H1 (cell line): Measurements from ENCODE around the gene THOC6. TPM values are rescaled to one million over a fixed set of nuclear protein-coding genes. Genes with fewer than 3 reads are reported as not detected.

Experiments used
- BACH1 ChIP-seq: IDR thresholded peaks from 2 replicates; pipeline ENCODE4 v1.6.1; 2012; ENCODE audit warnings: low read length, improper control_type of control experiment
- BCL11A ChIP-seq, 2 experiments: IDR thresholded peaks; one replicate each; pipeline ENCODE4 v1.6.1; 2011; ENCODE audit warnings: low read depth in 2 of 2, low read length in 2 of 2, mild to moderate bottlenecking in 2 of 2
- CBX8 ChIP-seq: fragments of 300-800, 300-1000 bp; sonication (generic); IDR thresholded peaks from 2 replicates; pipeline ENCODE4 v1.7.1; 2016; ENCODE audit warnings: low read depth, low read length, borderline replicate concordance
- GABPA ChIP-seq: IDR thresholded peaks from 2 replicates; pipeline ENCODE4 v1.6.1; 2011; ENCODE audit warnings: mild to moderate bottlenecking, low read length, moderate library complexity, borderline replicate concordance; ENCODE audit not compliant: insufficient read depth
- GTF2F1 ChIP-seq: IDR thresholded peaks from 2 replicates; pipeline ENCODE4 v1.6.1; 2012; ENCODE audit warnings: low read depth, low read length, improper control_type of control experiment, borderline replicate concordance
- HDAC2 ChIP-seq, 2 experiments: fragments of 300-600 bp in 1 of 2; sonication (generic) in 1 of 2; IDR thresholded peaks; 2 replicates each; pipeline ENCODE4 v1.6.1; 2011 to 2012; ENCODE audit warnings: low read depth in 2 of 2, low read length in 2 of 2, mild to moderate bottlenecking in 2 of 2, moderate library complexity in 2 of 2, borderline replicate concordance in 1 of 2, inconsistent platforms in 1 of 2
- HDAC6 ChIP-seq: IDR thresholded peaks from one replicate; pipeline ENCODE4 v1.7.1; 2012; ENCODE audit warnings: low read depth, mild to moderate bottlenecking, inconsistent platforms, low read length, moderate library complexity
- KDM4A ChIP-seq: IDR thresholded peaks from one replicate; pipeline ENCODE4 v1.7.1; 2012; ENCODE audit warnings: low read depth, mild to moderate bottlenecking, moderate library complexity, low read length, inconsistent platforms; ENCODE audit not compliant: severe bottlenecking
- KDM5A ChIP-seq: fragments of 200-600 bp; IDR thresholded peaks from 2 replicates; pipeline ENCODE4 v1.7.1; 2012; ENCODE audit warnings: mild to moderate bottlenecking, low read length, inconsistent platforms, mixed read lengths
- POLR2A ChIP-seq, 2 experiments: IDR thresholded peaks; 1 replicate in 1 of 2; 2 replicates in 1 of 2; pipeline ENCODE4 v1.6.1; 2011; ENCODE audit warnings: low read depth in 2 of 2, low read length in 2 of 2, mild to moderate bottlenecking in 2 of 2; ENCODE audit errors: control extremely low read depth in 1 of 2
- RBBP5 ChIP-seq: IDR thresholded peaks from 2 replicates; pipeline ENCODE4 v1.7.1; 2012; ENCODE audit warnings: low read depth, mild to moderate bottlenecking, inconsistent platforms, low read length, moderate library complexity, borderline replicate concordance
- RXRA ChIP-seq: IDR thresholded peaks from 2 replicates; pipeline ENCODE4 v1.6.1; 2011; ENCODE audit warnings: low read depth, mild to moderate bottlenecking, low read length, moderate library complexity; ENCODE audit not compliant: insufficient read depth
- SIX5 ChIP-seq: IDR thresholded peaks from 2 replicates; pipeline ENCODE4 v1.6.1; 2011; ENCODE audit warnings: mild to moderate bottlenecking, low read depth, low read length
- SP1 ChIP-seq: IDR thresholded peaks from 2 replicates; pipeline ENCODE4 v1.6.1; 2011; ENCODE audit warnings: low read depth, low read length
- TAF7 ChIP-seq: optimal IDR thresholded peaks from 2 replicates; pipeline ENCODE3; 2011; ENCODE audit warnings: low read depth, mild to moderate bottlenecking, inconsistent platforms, low read length, moderate library complexity, borderline replicate concordance
- polyA plus RNA-seq, 7 experiments: library from polyadenylated mRNA; depleted of rRNA in 3 of 7; stranded (reverse) in 5 of 7; unstranded in 2 of 7; fragments of >200 nt in 5 of 7; fragments of 200-250 nt in 2 of 7; gene quantifications; 1 replicate in 5 of 7; 2 replicates in 1 of 7; 4 replicates in 1 of 7; pipeline versions ENCODE4 v1.2.1 to v1.2.3, GENCODE V29; 2011 to 2013; ENCODE audit warnings: missing spikeins in 2 of 7, mixed read lengths in 2 of 7
- total RNA-seq: library from RNA; stranded (reverse); fragmentation: NEBNext Ultra II Directional; extraction: Animal tissue kit (Norgen Biotek cat#: 25700); gene quantifications from 2 replicates; pipeline ENCODE4 v1.2.1, GENCODE V29; 2021
- TF ChIP-seq, protein P1 (sequence below): IDR thresholded peaks from 2 replicates; pipeline ENCODE4 v1.6.1; 2011; ENCODE audit warnings: low read length, improper control_type of control experiment
- TF ChIP-seq, protein P2 (sequence below), 3 experiments: IDR thresholded peaks; 1 replicate in 2 of 3; 2 replicates in 1 of 3; pipeline versions ENCODE4 v1.5.1 to v1.6.1; 2011; ENCODE audit warnings: low read length in 3 of 3, mild to moderate bottlenecking in 3 of 3, inconsistent platforms in 2 of 3, low read depth in 1 of 3, moderate library complexity in 1 of 3; ENCODE audit not compliant: insufficient read depth in 1 of 3; ENCODE audit errors: control extremely low read depth in 1 of 3
- TF ChIP-seq, protein P3 (sequence below): IDR thresholded peaks from 2 replicates; pipeline ENCODE4 v1.6.1; 2012; ENCODE audit warnings: low read length, inconsistent platforms

Gene THOC6
- total and polyA plus RNA-seq, 2 of the 8 experiments (the other 6 are each of a cell fraction or from before 2014, with no cell fraction given) = 78.5 to 111 TPM

DNA sequence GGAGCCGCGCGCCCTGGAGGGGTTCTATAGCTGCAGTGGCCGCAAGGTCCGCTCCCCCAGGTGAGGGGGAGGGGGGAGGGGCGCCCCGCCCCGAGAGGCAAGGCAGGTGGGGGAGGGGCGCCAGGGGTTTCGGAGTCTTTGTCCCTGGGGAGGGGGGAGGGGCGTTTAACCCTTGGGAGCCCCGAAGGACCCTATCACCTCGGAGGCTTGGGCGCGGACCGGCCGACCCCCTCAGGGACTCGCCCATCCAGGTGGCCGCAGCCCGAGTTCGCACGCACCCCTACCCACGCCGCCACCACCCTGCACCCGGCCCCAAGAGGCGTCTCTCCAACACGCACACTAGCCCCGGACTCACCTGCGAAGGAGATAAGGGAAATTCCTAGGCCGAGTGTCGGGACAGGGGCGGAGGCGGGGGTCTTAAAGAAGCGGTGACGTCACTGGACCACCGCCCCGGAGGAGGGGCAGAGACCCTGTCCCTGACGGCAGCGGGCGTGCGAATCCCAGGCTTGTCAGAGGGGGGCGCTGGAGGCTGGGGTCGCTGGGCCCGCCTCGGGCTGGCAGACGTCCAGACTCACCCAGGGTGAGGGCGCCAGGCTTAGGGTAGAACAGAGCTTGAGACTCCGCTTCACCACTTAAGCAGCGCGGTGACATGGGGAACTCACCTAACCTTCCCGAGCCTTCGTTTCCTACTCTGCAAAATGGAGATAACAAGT is 5.9 kb upstream of the THOC6 start, which contains the start of gene CLDN6 (continued):
- TF ChIP-seq, protein P1, sequence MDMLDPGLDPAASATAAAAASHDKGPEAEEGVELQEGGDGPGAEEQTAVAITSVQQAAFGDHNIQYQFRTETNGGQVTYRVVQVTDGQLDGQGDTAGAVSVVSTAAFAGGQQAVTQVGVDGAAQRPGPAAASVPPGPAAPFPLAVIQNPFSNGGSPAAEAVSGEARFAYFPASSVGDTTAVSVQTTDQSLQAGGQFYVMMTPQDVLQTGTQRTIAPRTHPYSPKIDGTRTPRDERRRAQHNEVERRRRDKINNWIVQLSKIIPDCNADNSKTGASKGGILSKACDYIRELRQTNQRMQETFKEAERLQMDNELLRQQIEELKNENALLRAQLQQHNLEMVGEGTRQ = no peak
- TF ChIP-seq SP1 = 0 out of 2 replicates have a peak, but pooled peaks have one; percentile 45
- no peak for TF ChIP-seq BACH1
- peak; percentile 95 for TF ChIP-seq TAF7
- TF ChIP-seq, protein P2, sequence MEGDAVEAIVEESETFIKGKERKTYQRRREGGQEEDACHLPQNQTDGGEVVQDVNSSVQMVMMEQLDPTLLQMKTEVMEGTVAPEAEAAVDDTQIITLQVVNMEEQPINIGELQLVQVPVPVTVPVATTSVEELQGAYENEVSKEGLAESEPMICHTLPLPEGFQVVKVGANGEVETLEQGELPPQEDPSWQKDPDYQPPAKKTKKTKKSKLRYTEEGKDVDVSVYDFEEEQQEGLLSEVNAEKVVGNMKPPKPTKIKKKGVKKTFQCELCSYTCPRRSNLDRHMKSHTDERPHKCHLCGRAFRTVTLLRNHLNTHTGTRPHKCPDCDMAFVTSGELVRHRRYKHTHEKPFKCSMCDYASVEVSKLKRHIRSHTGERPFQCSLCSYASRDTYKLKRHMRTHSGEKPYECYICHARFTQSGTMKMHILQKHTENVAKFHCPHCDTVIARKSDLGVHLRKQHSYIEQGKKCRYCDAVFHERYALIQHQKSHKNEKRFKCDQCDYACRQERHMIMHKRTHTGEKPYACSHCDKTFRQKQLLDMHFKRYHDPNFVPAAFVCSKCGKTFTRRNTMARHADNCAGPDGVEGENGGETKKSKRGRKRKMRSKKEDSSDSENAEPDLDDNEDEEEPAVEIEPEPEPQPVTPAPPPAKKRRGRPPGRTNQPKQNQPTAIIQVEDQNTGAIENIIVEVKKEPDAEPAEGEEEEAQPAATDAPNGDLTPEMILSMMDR (IDR thresholded peaks at IDR 0.05; ENCODE audit: control extremely low read depth in 1 of 3, insufficient read depth in 1 of 3, low read depth in 1 of 3, low read length in 3 of 3) = peak; percentile 85 to 94 (median 92)
- TF ChIP-seq SIX5 = no peak
- TF ChIP-seq BCL11A (IDR thresholded peaks at IDR 0.05; ENCODE audit: low read depth in 2 of 2, low read length in 2 of 2) = no peak
- peak; percentile 72; the same call in 1 of the 2 replicates for TF ChIP-seq GTF2F1
- no peak for TF ChIP-seq HDAC2 (IDR thresholded peaks at IDR 0.05; ENCODE audit: borderline replicate concordance in 1 of 2, low read depth in 2 of 2, low read length in 2 of 2)
- no peak for TF ChIP-seq RBBP5
- no peak for TF ChIP-seq KDM5A
- peak; percentile 98 to 99 for TF ChIP-seq POLR2A (IDR thresholded peaks at IDR 0.05; ENCODE audit: control extremely low read depth in 1 of 2, low read depth in 2 of 2, low read length in 2 of 2)
- TF ChIP-seq RXRA = no peak
- TF ChIP-seq GABPA = no peak
- no peak for TF ChIP-seq HDAC6
- no peak for TF ChIP-seq CBX8
- no peak for TF ChIP-seq KDM4A
- TF ChIP-seq, protein P3, sequence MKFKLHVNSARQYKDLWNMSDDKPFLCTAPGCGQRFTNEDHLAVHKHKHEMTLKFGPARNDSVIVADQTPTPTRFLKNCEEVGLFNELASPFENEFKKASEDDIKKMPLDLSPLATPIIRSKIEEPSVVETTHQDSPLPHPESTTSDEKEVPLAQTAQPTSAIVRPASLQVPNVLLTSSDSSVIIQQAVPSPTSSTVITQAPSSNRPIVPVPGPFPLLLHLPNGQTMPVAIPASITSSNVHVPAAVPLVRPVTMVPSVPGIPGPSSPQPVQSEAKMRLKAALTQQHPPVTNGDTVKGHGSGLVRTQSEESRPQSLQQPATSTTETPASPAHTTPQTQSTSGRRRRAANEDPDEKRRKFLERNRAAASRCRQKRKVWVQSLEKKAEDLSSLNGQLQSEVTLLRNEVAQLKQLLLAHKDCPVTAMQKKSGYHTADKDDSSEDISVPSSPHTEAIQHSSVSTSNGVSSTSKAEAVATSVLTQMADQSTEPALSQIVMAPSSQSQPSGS = peak; percentile 87
